LNCAP (cell line): ENCODE measurements around the gene VWC2.

Experiments used
- CTCF ChIP-seq: fragments of 450-650 bp; IDR thresholded peaks from 2 replicates; pipeline ENCODE4 v1.5.1; 2017; ENCODE audit warnings: mild to moderate bottlenecking

VWC2 gene

GRCh38 chr7:49878089-49878488, 104.7 kb downstream of the VWC2 start:
- no peak for TF ChIP-seq CTCF

DNA sequence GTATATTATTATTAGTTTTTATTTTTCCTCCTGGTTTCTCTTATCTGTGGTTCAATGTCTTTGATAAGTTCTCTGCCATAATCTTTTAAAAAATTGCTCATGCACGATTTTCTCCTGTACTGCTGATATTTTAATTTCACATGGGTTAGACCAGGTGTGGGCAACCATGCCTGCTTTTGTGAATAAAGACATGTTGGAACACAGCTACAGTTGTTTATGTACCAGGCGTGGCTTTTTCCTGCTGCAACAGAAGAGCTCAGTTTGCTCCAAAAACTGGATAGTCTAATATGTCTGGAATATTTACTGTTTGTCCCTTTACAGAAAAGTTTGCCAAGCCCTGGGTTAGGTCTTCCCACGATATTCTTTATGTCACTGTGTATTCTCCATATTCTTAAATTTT, 105.2 kb downstream of the VWC2 start:
- no peak for TF ChIP-seq CTCF

- TF ChIP-seq CTCF: no peak
Measured at GRCh38 chr7:49883933-49884332, 110.5 kb downstream of the VWC2 start.

DNA sequence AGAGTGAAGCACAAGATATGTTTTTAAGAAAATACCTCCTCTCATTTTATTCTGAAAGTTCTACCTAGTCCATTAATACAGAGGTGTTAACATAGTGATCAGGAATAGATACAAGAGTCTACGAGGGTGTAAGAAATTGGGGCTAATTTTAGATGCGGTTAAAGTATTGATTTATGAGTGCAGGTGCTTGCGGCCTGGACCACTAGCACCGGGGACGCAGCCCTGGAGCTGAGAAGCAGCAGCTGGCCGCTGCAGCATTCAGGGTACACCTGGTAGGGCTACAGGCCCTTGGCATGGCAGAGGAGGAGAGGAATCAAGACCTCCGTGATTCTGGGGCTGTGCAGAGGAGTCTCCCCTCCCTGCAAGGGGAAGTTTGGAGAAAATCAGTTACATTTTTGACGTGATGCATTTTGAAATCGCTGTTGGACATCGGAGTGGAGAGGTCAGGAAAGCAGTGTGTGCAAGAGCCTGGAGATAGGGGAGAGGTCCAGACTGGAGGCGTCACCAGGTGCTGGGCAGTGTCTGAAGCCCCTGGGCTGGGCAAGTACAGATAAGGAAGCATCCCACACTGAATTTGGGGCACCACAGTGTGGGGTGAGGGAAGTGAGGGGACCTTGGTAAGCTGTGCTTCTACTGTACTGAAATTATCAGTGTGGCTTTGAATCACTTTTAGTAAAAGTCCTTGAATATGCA, 112.3 kb downstream of the VWC2 start:
- no peak for TF ChIP-seq CTCF

GRCh38 chr7:49892481-49892880, 119.0 kb downstream of the VWC2 start:
- TF ChIP-seq CTCF: no peak

DNA sequence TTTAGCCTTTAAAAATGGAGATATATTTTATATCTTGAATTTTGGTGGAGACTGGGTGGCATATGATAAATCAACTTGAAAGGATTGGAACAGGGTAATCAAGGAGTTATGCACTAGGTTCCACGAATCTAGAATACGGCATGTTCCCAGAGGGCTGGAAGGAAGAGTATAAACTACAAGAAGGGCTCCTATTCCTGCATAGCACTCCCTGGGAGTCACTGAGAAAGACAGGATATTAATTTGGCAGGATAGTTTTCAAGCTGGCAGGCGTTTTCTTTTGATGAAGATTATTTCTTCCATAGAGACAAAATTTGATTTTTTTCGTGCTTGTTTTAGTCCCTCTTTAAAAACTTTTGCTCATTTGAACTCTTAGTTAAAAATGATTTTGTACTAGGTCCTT, 119.7 kb downstream of the VWC2 start:
- no peak for TF ChIP-seq CTCF

- no peak for TF ChIP-seq CTCF
Measured at GRCh38 chr7:49894543-49894942, 121.1 kb downstream of the VWC2 start.

- TF ChIP-seq CTCF: no peak
Measured at GRCh38 chr7:49911909-49912308, 138.5 kb downstream of the VWC2 start.
